DOHH2 (cell line): Measurements from ENCODE around the gene GCLM.

Experiments
- CTCF ChIP-seq: fragments of 200-600 bp; sonication (generic); IDR thresholded peaks from one replicate; pipeline ENCODE4 v1.5.1; 2014; ENCODE audit warnings: antibody characterized with exemption, mild to moderate bottlenecking, low read depth, low read length; ENCODE audit not compliant: poor library complexity, severe bottlenecking
- EZH2phosphoT487 ChIP-seq: fragments of 200-600 bp; sonication (generic); IDR thresholded peaks from 2 replicates; pipeline ENCODE4 v1.6.1; 2017; ENCODE audit warnings: borderline replicate concordance, mild to moderate bottlenecking, antibody characterized with exemption, low read length, moderate library complexity, mixed read lengths

GRCh38 chr1:93841771-93842170, 67.5 kb downstream of the GCLM start:
- no peak for TF ChIP-seq CTCF
- no peak for TF ChIP-seq EZH2phosphoT487
